Liver (tissue), 9 donors: ENCODE measurements around the gene DDIT4. TPM values are rescaled to one million over a fixed set of nuclear protein-coding genes. Genes with fewer than 3 reads are reported as not detected.

Experiments
- DNase-seq: peaks from one replicate; pipeline ENCODE4 v3.0.0-alpha.2; 2017; ENCODE audit warnings: low spot score
- H3K27ac ChIP-seq, 2 donors: one replicate each; pipeline ENCODE4 v1.7.0; 2013; ENCODE audit warnings: inconsistent platforms in 2 of 2, low read length in 2 of 2, control low read depth in 1 of 2, low read depth in 1 of 2, mild to moderate bottlenecking in 1 of 2
- H3K27me3 ChIP-seq, 4 donors: one replicate each; pipeline versions ENCODE4 v1.6.1 to v1.7.0; 2013; ENCODE audit warnings: low read length in 3 of 4, inconsistent platforms in 1 of 4, mild to moderate bottlenecking in 1 of 4, moderate library complexity in 1 of 4; ENCODE audit not compliant: control insufficient read depth in 4 of 4, insufficient read depth in 4 of 4
- H3K36me3 ChIP-seq, 4 donors: one replicate each; pipeline versions ENCODE4 v1.6.1 to v1.7.0; 2013; ENCODE audit warnings: low read length in 3 of 4, mild to moderate bottlenecking in 3 of 4, low read depth in 1 of 4, moderate library complexity in 1 of 4; ENCODE audit not compliant: control insufficient read depth in 4 of 4, insufficient read depth in 3 of 4
- H3K4me1 ChIP-seq, 4 donors: one replicate each; pipeline versions ENCODE4 v1.6.1 to v1.7.0; 2013; ENCODE audit warnings: low read length in 3 of 4, mild to moderate bottlenecking in 3 of 4, moderate library complexity in 1 of 4; ENCODE audit not compliant: control insufficient read depth in 4 of 4, insufficient read depth in 4 of 4
- H3K4me3 ChIP-seq, 3 donors: one replicate each; pipeline versions ENCODE4 v1.6.1 to v1.7.0; 2013; ENCODE audit warnings: low read length in 3 of 3, control low read depth in 1 of 3, low read depth in 1 of 3, mild to moderate bottlenecking in 1 of 3
- H3K9ac ChIP-seq, 2 donors: one replicate each; pipeline ENCODE4 v1.7.0; 2013; ENCODE audit warnings: low read length in 2 of 2, mild to moderate bottlenecking in 2 of 2, moderate library complexity in 2 of 2, control low read depth in 1 of 2, low read depth in 1 of 2
- H3K9me3 ChIP-seq, 4 donors: one replicate each; pipeline versions ENCODE4 v1.6.1 to v1.7.0; 2013; ENCODE audit warnings: low read length in 3 of 4; ENCODE audit not compliant: control insufficient read depth in 4 of 4
- ATF3 ChIP-seq: IDR thresholded peaks from 2 replicates; pipeline ENCODE4 v1.6.1; 2016; ENCODE audit warnings: antibody characterized with exemption
- EGR1 ChIP-seq, 2 donors: IDR thresholded peaks; 2 replicates each; pipeline ENCODE4 v1.6.1; 2016 to 2018; ENCODE audit warnings: antibody characterized with exemption in 2 of 2, low read depth in 2 of 2
- FOXA1 ChIP-seq: IDR thresholded peaks from 2 replicates; pipeline ENCODE4 v1.6.1; 2016; ENCODE audit warnings: antibody characterized with exemption
- FOXA2 ChIP-seq: IDR thresholded peaks from 2 replicates; pipeline ENCODE4 v1.6.1; 2016; ENCODE audit warnings: antibody characterized with exemption
- GABPA ChIP-seq, 2 donors: IDR thresholded peaks in 1 of 2; conservative IDR thresholded peaks in 1 of 2; 2 replicates each; pipeline ENCODE4 v1.6.1; 2016; ENCODE audit warnings: antibody characterized with exemption in 2 of 2, mild to moderate bottlenecking in 1 of 2, moderate library complexity in 1 of 2
- HNF4A ChIP-seq, 2 donors: conservative IDR thresholded peaks; 2 replicates each; pipeline ENCODE4 v1.6.1; 2016; ENCODE audit warnings: antibody characterized with exemption in 2 of 2, mild to moderate bottlenecking in 2 of 2
- HNF4G ChIP-seq: IDR thresholded peaks from 2 replicates; pipeline ENCODE4 v1.6.1; 2016; ENCODE audit warnings: antibody characterized with exemption
- JUND ChIP-seq, 2 donors: IDR thresholded peaks; 2 replicates each; pipeline ENCODE4 v1.6.1; 2016; ENCODE audit warnings: antibody characterized with exemption in 2 of 2
- NR2F2 ChIP-seq: IDR thresholded peaks from 2 replicates; pipeline ENCODE4 v1.6.1; 2016; ENCODE audit warnings: antibody characterized with exemption
- RAD21 ChIP-seq, 2 donors: IDR thresholded peaks; 2 replicates each; pipeline ENCODE4 v1.6.1; 2016; ENCODE audit warnings: antibody characterized with exemption in 2 of 2, mild to moderate bottlenecking in 2 of 2
- REST ChIP-seq: IDR thresholded peaks from 2 replicates; pipeline ENCODE4 v1.6.1; 2016; ENCODE audit warnings: antibody characterized with exemption, mild to moderate bottlenecking
- RXRA ChIP-seq, 2 donors: IDR thresholded peaks; 2 replicates each; pipeline ENCODE4 v1.6.1; 2017 to 2018; ENCODE audit warnings: antibody characterized with exemption in 2 of 2, mild to moderate bottlenecking in 1 of 2
- SP1 ChIP-seq: IDR thresholded peaks from 2 replicates; pipeline ENCODE4 v1.6.1; 2018; ENCODE audit warnings: antibody characterized with exemption, mild to moderate bottlenecking
- TAF1 ChIP-seq: conservative IDR thresholded peaks from 2 replicates; pipeline ENCODE4 v1.6.1; 2016; ENCODE audit warnings: antibody characterized with exemption, mild to moderate bottlenecking
- YY1 ChIP-seq: IDR thresholded peaks from 2 replicates; pipeline ENCODE4 v1.6.1; 2016; ENCODE audit warnings: antibody characterized with exemption, mild to moderate bottlenecking
- ZBTB33 ChIP-seq: IDR thresholded peaks from 2 replicates; pipeline ENCODE4 v1.6.1; 2016; ENCODE audit warnings: antibody characterized with exemption
- WGBS: extraction: QIAGEN DNeasy Blood & Tissue Kit; methylation state at CpG from one replicate; pipeline ENCODE4 v1.1.7; 2013; 5-methylcytosine and 5-hydroxymethylcytosine counted together
- polyA plus RNA-seq, 2 donors: library from polyadenylated mRNA; stranded (reverse) in 1 of 2; unstranded in 1 of 2; fragments of 200-250 nt in 1 of 2; fragments of >200 nt in 1 of 2; fragmentation: Nextera tagmentation in 1 of 2; extraction: Ambion mirVana in 1 of 2; gene quantifications; one replicate each; pipeline versions ENCODE4 v1.2.1 to v1.2.3, GENCODE V29; 2013 to 2015
- total RNA-seq, 2 donors: library from RNA; depleted of rRNA; stranded (reverse); fragments of >200 nt; gene quantifications; one replicate each; pipeline ENCODE4 v1.2.3, GENCODE V29; 2014
- TF ChIP-seq, protein P1 (sequence below): IDR thresholded peaks from 2 replicates; pipeline ENCODE4 v1.6.1; 2016; ENCODE audit warnings: antibody characterized with exemption
- TF ChIP-seq, protein P2 (sequence below): fragments of 150-350 bp; IDR thresholded peaks from 2 replicates; pipeline ENCODE4 v1.5.1; 2017; ENCODE audit warnings: improper control_type of control experiment, low read depth, low read length; ENCODE audit not compliant: missing input control
- donor health status: healthy.
- donor health status: healthy.
- donor health status: healthy.
- donor health status: healthy.
- donor health status: healthy.

The DDIT4 gene
- total and polyA plus RNA-seq, 4 donors: 18.4 to 69.0 (median 43.7) TPM

DNA sequence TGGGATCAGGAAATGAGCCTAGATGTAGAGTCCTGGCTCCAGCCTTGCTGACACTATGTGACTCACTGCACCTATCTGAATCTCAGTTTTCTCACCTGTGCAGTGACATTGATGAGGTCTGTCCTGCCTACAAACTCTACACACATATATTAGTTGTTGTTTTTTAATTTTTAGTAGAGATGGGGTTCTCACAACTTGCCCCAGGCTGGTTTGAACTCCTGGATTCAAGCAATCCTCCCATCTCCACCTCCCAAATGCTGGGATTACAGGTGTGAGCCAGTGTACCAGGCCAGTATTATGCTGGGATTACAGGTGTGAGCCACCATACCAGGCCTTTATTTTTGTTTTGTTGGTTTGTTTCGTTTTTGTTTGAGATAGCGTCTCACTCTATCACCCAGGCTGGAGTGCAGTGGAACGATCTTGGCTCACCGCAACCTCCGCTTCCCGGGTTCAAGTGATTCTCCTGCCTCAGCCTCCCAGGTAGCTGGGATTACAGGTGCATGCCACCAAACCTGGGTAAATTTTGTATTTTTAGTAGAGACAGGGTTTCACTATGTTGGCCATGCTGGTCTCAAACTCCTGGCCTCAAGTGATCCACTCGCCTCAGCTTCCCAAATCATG, 11.8 kb upstream of the DDIT4 start:
- H3K4me3 ChIP-seq: no peak overlapping the region
- TF ChIP-seq RXRA (IDR thresholded peaks at IDR 0.05): no peak
- TF ChIP-seq ATF3: no peak
- no peak for TF ChIP-seq FOXA2
- TF ChIP-seq, protein P1, sequence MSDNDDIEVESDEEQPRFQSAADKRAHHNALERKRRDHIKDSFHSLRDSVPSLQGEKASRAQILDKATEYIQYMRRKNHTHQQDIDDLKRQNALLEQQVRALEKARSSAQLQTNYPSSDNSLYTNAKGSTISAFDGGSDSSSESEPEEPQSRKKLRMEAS: no peak
- no peak for TF ChIP-seq HNF4G
- H3K27ac ChIP-seq: peak overlapping the region; percentile 90 to 96
- H3K9me3 ChIP-seq: no peaks in the 10 kb centered on the region
- H3K27me3 ChIP-seq: no peaks in the 10 kb centered on the region
- H3K36me3 ChIP-seq: no peaks in the 10 kb centered on the region
- WGBS: 90% methylated on average over 7 of the region's 7 CpGs
- peak overlapping the region; percentile 37 to 86 for H3K9ac ChIP-seq
- no peak for DNase-seq
- peaks cover 12 to 37% (median 24%) of the 10 kb centered on the region in 4 donors for H3K4me1 ChIP-seq

GRCh38 chr10:72263613-72264241, 10.0 kb upstream of the DDIT4 start:
- H3K27me3 ChIP-seq: no peaks in the 10 kb centered on the region
- no peak overlapping the region for H3K4me3 ChIP-seq
- H3K36me3 ChIP-seq: no peaks in the 10 kb centered on the region
- H3K4me1 ChIP-seq: peaks cover 12 to 37% (median 24%) of the 10 kb centered on the region in 4 donors
- no peak for DNase-seq
- WGBS: 46% methylated on average over 6 of the region's 6 CpGs
- no peak for TF ChIP-seq FOXA2
- TF ChIP-seq JUND (IDR thresholded peaks at IDR 0.05): peak; percentile 56 to 77
- peak in 1 of 2 donors; percentile 64 for TF ChIP-seq EGR1 (IDR thresholded peaks at IDR 0.05; ENCODE audit: low read depth in 2 of 2)
- TF ChIP-seq, protein P2, sequence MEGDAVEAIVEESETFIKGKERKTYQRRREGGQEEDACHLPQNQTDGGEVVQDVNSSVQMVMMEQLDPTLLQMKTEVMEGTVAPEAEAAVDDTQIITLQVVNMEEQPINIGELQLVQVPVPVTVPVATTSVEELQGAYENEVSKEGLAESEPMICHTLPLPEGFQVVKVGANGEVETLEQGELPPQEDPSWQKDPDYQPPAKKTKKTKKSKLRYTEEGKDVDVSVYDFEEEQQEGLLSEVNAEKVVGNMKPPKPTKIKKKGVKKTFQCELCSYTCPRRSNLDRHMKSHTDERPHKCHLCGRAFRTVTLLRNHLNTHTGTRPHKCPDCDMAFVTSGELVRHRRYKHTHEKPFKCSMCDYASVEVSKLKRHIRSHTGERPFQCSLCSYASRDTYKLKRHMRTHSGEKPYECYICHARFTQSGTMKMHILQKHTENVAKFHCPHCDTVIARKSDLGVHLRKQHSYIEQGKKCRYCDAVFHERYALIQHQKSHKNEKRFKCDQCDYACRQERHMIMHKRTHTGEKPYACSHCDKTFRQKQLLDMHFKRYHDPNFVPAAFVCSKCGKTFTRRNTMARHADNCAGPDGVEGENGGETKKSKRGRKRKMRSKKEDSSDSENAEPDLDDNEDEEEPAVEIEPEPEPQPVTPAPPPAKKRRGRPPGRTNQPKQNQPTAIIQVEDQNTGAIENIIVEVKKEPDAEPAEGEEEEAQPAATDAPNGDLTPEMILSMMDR: no peak
- TF ChIP-seq RXRA (IDR thresholded peaks at IDR 0.05): peak; percentile 87 to 90
- peak; percentile 35 for TF ChIP-seq FOXA1
- TF ChIP-seq TAF1: no peak
- TF ChIP-seq ZBTB33: peak; percentile 66
- TF ChIP-seq HNF4A (conservative IDR thresholded peaks at IDR 0.05): peak; percentile 85 to 88
- peak; percentile 83 for TF ChIP-seq SP1
- TF ChIP-seq ATF3: peak; percentile 47
- TF ChIP-seq NR2F2: no peak
- TF ChIP-seq REST: peak; percentile 49
- TF ChIP-seq GABPA (IDR thresholded peaks at IDR 0.05 in 1 of 2, conservative IDR thresholded peaks at IDR 0.05 in 1 of 2): peak in 1 of 2 donors; percentile 40
- TF ChIP-seq, protein P1: peak; percentile 52
- TF ChIP-seq RAD21 (IDR thresholded peaks at IDR 0.05): peak; percentile 41 to 64
- TF ChIP-seq YY1: peak; percentile 86
- no peak for TF ChIP-seq HNF4G
- H3K27ac ChIP-seq: peak overlapping the region; percentile 78 to 80
- peak overlapping the region; percentile 12 to 34 for H3K9ac ChIP-seq
- H3K9me3 ChIP-seq: no peaks in the 10 kb centered on the region
